SK-N-MC (cell line): ENCODE results near the gene HNRNPM.

Experiments used
- DNase-seq: peaks from one replicate; pipeline ENCODE4 v3.0.0-alpha.2; 2011; ENCODE audit warnings: low read depth, low spot score
- H3K27ac ChIP-seq: fragments of 200-600 bp; sonication (generic); 2 replicates; pipeline ENCODE4 v1.5.1; 2016; ENCODE audit warnings: mixed run types
- H3K36me3 ChIP-seq: fragments of 200-600 bp; sonication (generic); 2 replicates; pipeline ENCODE4 v1.6.1; 2017; ENCODE audit warnings: antibody characterized with exemption, low read length, mixed read lengths; ENCODE audit not compliant: insufficient read depth
- H3K4me3 ChIP-seq: fragments of 200-600 bp; sonication (generic); 2 replicates; pipeline ENCODE4 v1.5.1; 2016
- H3K9ac ChIP-seq: fragments of 200-600 bp; sonication (generic); 2 replicates; pipeline ENCODE4 v1.8.0; 2017; ENCODE audit warnings: mixed run types, mixed read lengths; ENCODE audit not compliant: insufficient read length
- H3K9me3 ChIP-seq: fragments of 200-600 bp; sonication (generic); 2 replicates; pipeline ENCODE4 v1.6.1; 2017; ENCODE audit warnings: low read depth, mild to moderate bottlenecking, antibody characterized with exemption, low read length, moderate library complexity, mixed read lengths
- EZH2 ChIP-seq: fragments of 200-600 bp; sonication (generic); IDR thresholded peaks from one replicate; pipeline ENCODE4 v1.6.1; 2017; ENCODE audit warnings: antibody characterized with exemption
- FOXP2 ChIP-seq: optimal IDR thresholded peaks from 2 replicates; pipeline ENCODE3; 2011; ENCODE audit warnings: mild to moderate bottlenecking, moderate library complexity; ENCODE audit not compliant: insufficient read depth; ENCODE audit errors: extremely low read length, control extremely low read depth
- POLR2AphosphoS5 ChIP-seq: IDR thresholded peaks from 2 replicates; pipeline ENCODE4 v1.6.1; 2012; ENCODE audit warnings: mild to moderate bottlenecking, low read depth, low read length, borderline replicate concordance

The HNRNPM gene

GRCh38 chr19:8490873-8491272 is 46.1 kb downstream of the HNRNPM start:
- Histone ChIP-seq H3K9me3 (no peaks in the 10 kb centered on the region), H3K36me3 (peaks cover 37% of the 10 kb centered on the region), H3K27ac (0 out of 2 replicates have a peak overlapping the region, but pooled peaks have one; percentile 46), H3K4me3 (no peak overlapping the region), H3K9ac (no peak overlapping the region)
- TF ChIP-seq EZH2 (no peak), FOXP2 (no peak), POLR2AphosphoS5 (no peak)
- no peak for DNase-seq

DNA sequence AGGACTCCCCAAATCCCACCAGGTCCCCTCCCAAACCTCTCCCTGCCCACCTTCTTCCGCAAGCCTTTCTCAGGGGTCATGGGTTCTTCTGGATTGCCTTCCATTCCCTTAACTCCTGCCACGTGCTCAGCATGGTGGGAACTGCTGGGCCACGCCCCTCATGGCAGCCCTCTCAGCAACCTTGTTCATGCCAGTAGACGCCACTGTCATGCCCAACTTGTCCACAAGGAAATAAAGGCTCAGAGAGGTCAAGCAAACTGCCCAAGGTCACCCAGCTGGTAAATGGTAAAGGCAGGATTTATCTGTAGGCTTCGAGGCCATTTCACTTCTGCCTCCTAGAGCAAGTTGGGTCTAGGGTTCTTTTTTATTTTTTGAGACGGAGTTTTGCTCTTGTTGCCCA is 46.8 kb downstream of the HNRNPM start:
- H3K9ac ChIP-seq: no peak overlapping the region
- peaks cover 30% of the 10 kb centered on the region for H3K36me3 ChIP-seq
- H3K27ac ChIP-seq: peak overlapping the region; percentile 46; the same call in 1 of the 2 replicates
- no peak overlapping the region for H3K4me3 ChIP-seq
- H3K9me3 ChIP-seq: no peaks in the 10 kb centered on the region
- no peak for TF ChIP-seq EZH2
- TF ChIP-seq FOXP2: no peak
- TF ChIP-seq POLR2AphosphoS5: no peak
- DNase-seq: no peak

DNA sequence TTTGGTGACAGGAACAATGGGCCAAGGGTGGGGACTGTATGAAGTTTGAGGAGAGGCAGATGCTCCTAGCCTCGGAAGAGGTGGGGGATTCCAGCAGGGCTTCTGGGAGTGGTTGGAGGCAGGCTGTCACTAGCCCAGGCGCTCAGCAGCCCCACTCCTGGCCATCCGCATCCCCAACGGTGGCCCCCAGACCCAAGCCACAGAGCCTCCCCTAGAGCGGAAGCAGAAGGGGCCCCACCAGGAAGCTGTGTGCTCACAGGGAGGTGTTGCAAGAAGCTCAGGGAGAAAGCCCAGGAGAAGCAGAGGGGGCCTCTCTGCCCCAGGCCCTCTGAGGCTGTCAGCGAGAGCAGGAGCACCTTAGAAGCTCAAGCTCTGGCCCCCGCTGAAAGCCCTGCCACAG is 49.4 kb downstream of the HNRNPM start:
- no peak for DNase-seq
- TF ChIP-seq FOXP2 (no peak), POLR2AphosphoS5 (no peak), EZH2 (no peak)
- peak overlapping the region; percentile 33; the same call in 1 of the 2 replicates for H3K4me3 ChIP-seq
- H3K9me3 ChIP-seq: no peaks in the 10 kb centered on the region
- peaks cover 5% of the 10 kb centered on the region; the same call in 1 of the 2 replicates for H3K36me3 ChIP-seq
- H3K9ac ChIP-seq: no peak overlapping the region
- H3K27ac ChIP-seq: 0 out of 2 replicates have a peak overlapping the region, but pooled peaks have one; percentile 44

- no peak overlapping the region for H3K9ac ChIP-seq
- H3K9me3 ChIP-seq: no peaks in the 10 kb centered on the region
- H3K27ac ChIP-seq: no peak overlapping the region
- DNase-seq: no peak
- no peak for TF ChIP-seq EZH2
- no peak for TF ChIP-seq POLR2AphosphoS5
- TF ChIP-seq FOXP2: no peak
- H3K4me3 ChIP-seq: no peak overlapping the region
- H3K36me3 ChIP-seq: no peaks in the 10 kb centered on the region
Observed at GRCh38 chr19:8498295-8498694, 53.5 kb downstream of the HNRNPM start.

DNA sequence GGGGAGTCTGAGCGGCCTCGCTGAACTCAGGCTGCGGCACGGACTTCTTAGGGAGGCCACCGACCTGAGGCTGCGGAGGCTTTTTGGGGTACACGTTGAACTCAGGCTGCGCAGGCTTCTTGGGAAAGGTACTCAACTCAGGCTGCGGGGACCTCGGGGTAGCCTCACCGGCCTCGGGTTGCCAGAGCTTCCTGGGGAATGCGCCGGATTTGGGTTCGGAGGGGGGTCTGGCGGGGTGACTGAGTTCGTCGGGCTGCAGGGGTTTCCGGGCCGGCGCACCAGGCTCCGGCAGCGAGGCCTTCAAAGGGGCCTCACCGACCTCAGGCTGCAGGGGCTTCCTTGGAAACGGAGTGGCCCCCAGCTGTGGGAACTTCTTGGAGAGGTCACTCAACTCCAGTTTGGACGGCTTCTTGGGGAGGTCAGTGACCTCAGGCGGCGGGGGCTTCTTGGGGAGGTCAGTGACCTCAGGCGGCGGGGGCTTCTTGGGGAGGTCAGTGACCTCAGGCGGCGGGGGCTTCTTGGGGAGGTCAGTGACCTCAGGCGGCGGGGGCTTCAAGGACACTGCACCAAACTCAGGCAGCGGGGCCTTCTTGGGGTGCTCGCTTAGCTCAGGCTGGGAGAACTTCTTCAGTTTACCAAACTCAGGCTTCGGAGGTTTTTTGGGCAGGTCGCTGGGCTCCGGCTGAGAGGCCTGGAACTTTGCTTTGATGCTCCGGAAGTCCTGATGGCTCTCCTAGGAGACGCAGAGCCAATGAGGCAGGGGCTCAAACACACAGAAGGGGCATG is 54.5 kb downstream of the HNRNPM start:
- no peaks in the 10 kb centered on the region for H3K9me3 ChIP-seq
- TF ChIP-seq POLR2AphosphoS5 (no peak), FOXP2 (no peak), EZH2 (no peak)
- H3K9ac ChIP-seq: no peak overlapping the region
- no peak overlapping the region for H3K4me3 ChIP-seq
- no peak overlapping the region for H3K27ac ChIP-seq
- no peaks in the 10 kb centered on the region for H3K36me3 ChIP-seq
- no peak for DNase-seq

GRCh38 chr19:8500158-8500557 is 55.4 kb downstream of the HNRNPM start:
- Histone ChIP-seq H3K36me3 (no peaks in the 10 kb centered on the region), H3K9ac (peak overlapping the region; percentile 41), H3K9me3 (no peaks in the 10 kb centered on the region), H3K4me3 (peak overlapping the region; percentile 58), H3K27ac (peak overlapping the region; percentile 89)
- no peak for DNase-seq
- TF ChIP-seq POLR2AphosphoS5 (no peak), EZH2 (no peak), FOXP2 (no peak)

GRCh38 chr19:8501516-8501915 is 56.7 kb downstream of the HNRNPM start:
- Histone ChIP-seq H3K9ac (no peak overlapping the region), H3K4me3 (no peak overlapping the region), H3K9me3 (no peaks in the 10 kb centered on the region), H3K36me3 (no peaks in the 10 kb centered on the region), H3K27ac (no peak overlapping the region)
- DNase-seq: no peak
- TF ChIP-seq EZH2: no peak
- TF ChIP-seq FOXP2: no peak
- no peak for TF ChIP-seq POLR2AphosphoS5

- Histone ChIP-seq H3K9me3 (no peaks in the 10 kb centered on the region), H3K4me3 (no peak overlapping the region), H3K36me3 (no peaks in the 10 kb centered on the region), H3K27ac (no peak overlapping the region), H3K9ac (no peak overlapping the region)
- DNase-seq: no peak
- no peak for TF ChIP-seq EZH2
Observed at GRCh38 chr19:8501981-8502380, 57.2 kb downstream of the HNRNPM start.

- DNase-seq: no peak
- H3K36me3 ChIP-seq: no peaks in the 10 kb centered on the region
- TF ChIP-seq POLR2AphosphoS5: no peak
- no peak for TF ChIP-seq EZH2
- TF ChIP-seq FOXP2: no peak
- H3K9me3 ChIP-seq: no peaks in the 10 kb centered on the region
- no peak overlapping the region for H3K4me3 ChIP-seq
- H3K27ac ChIP-seq: no peak overlapping the region
- H3K9ac ChIP-seq: no peak overlapping the region
Observed at GRCh38 chr19:8503510-8503909, 58.7 kb downstream of the HNRNPM start.
